ENCODE data around the gene NIP7. TPM values are rescaled to one million over a fixed set of nuclear protein-coding genes. Genes with fewer than 3 reads are reported as not detected.
A peak's percentile ranks its signal among the peaks of the same experiment; 100 is the strongest.

NIP7 gene
- total and polyA plus RNA-seq, 2 donors from 2014 or later: 9.9 to 20.2 TPM

DNA sequence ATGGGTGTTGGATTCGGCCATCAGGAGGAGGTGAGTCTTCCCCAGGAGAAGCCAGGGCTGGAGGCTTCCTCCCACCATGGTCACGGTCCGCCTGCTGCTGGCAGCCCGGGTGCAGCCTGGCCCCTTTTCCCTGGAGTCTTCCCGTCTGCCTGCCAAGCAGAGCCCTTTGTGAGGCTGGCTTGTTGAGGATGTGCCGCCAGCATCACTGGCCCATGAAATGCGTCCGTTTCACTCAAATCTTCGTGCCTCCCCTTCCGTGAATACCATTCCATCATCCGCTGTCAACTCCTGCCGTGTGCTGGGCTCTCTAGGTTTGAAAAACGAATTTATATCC, 18.9 kb upstream of the NIP7 start:
- no peaks in the 10 kb centered on the region for H3K9me3 ChIP-seq (ENCODE audit: control insufficient read depth in 2 of 3, insufficient read depth in 1 of 3, low read length in 3 of 3)
- peaks cover 7 to 68% (median 57%) of the 10 kb centered on the region in 3 donors for H3K36me3 ChIP-seq (ENCODE audit: control insufficient read depth in 2 of 3, insufficient read depth in 3 of 3, low read length in 3 of 3)
- H3K27me3 ChIP-seq (ENCODE audit: control insufficient read depth, insufficient read depth, low read length): no peaks in the 10 kb centered on the region
- intact Hi-C loops (cut with DNase I): no loop called here
- peaks cover 0 to 18% (median 17%) of the 10 kb centered on the region in 3 donors for H3K4me1 ChIP-seq (ENCODE audit: control insufficient read depth in 2 of 3, insufficient read depth in 2 of 3, low read depth in 1 of 3, low read length in 3 of 3)
- TF ChIP-seq, protein P1, sequence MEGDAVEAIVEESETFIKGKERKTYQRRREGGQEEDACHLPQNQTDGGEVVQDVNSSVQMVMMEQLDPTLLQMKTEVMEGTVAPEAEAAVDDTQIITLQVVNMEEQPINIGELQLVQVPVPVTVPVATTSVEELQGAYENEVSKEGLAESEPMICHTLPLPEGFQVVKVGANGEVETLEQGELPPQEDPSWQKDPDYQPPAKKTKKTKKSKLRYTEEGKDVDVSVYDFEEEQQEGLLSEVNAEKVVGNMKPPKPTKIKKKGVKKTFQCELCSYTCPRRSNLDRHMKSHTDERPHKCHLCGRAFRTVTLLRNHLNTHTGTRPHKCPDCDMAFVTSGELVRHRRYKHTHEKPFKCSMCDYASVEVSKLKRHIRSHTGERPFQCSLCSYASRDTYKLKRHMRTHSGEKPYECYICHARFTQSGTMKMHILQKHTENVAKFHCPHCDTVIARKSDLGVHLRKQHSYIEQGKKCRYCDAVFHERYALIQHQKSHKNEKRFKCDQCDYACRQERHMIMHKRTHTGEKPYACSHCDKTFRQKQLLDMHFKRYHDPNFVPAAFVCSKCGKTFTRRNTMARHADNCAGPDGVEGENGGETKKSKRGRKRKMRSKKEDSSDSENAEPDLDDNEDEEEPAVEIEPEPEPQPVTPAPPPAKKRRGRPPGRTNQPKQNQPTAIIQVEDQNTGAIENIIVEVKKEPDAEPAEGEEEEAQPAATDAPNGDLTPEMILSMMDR (IDR thresholded peaks at IDR 0.05; ENCODE audit: borderline replicate concordance, extremely low read depth, insufficient read depth): no peak
- no peak overlapping the region for H3K27ac ChIP-seq (ENCODE audit: low read depth in 2 of 2, low read length in 2 of 2)
- DNase-seq (peak in 1 of 5 donors; percentile 42), FAIRE-seq (no peak)
- H3K4me3 ChIP-seq (ENCODE audit: low read length in 3 of 3): no peak overlapping the region
- no peak overlapping the region for H3K9ac ChIP-seq (ENCODE audit: low read length in 3 of 3)

DNA sequence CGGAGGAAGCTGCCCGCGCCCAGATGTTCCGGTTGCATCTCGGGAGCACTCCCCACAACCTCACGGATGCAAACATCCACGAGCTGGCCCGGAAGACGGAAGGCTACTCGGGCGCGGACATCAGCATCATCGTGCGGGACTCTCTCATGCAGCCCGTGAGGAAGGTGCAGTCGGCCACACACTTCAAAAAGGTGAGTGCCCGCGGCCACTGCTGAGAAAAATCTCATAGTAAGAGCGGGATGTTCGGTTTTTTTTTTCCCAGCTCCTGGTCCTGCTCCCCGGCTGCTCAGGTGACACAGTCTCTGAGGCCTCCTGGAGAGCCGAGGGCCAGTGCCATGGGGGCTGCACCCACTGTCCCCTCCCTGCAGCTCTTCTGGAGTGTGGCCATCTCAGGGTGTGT, 18.5 kb upstream of the NIP7 start:
- Histone ChIP-seq H3K27me3 (ENCODE audit: control insufficient read depth, insufficient read depth, low read length) (no peaks in the 10 kb centered on the region), H3K4me1 (ENCODE audit: control insufficient read depth in 2 of 3, insufficient read depth in 2 of 3, low read depth in 1 of 3, low read length in 3 of 3) (peaks cover 0 to 21% (median 21%) of the 10 kb centered on the region in 3 donors), H3K9me3 (ENCODE audit: control insufficient read depth in 2 of 3, insufficient read depth in 1 of 3, low read length in 3 of 3) (no peaks in the 10 kb centered on the region), H3K4me3 (ENCODE audit: low read length in 3 of 3) (no peak overlapping the region), H3K36me3 (ENCODE audit: control insufficient read depth in 2 of 3, insufficient read depth in 3 of 3, low read length in 3 of 3) (peaks cover 7 to 68% (median 56%) of the 10 kb centered on the region in 3 donors), H3K27ac (ENCODE audit: low read depth in 2 of 2, low read length in 2 of 2) (no peak overlapping the region), H3K9ac (ENCODE audit: low read length in 3 of 3) (no peak overlapping the region)
- TF ChIP-seq, protein P1 (IDR thresholded peaks at IDR 0.05; ENCODE audit: borderline replicate concordance, extremely low read depth, insufficient read depth): no peak
- intact Hi-C loops (cut with DNase I): no loop called here
- FAIRE-seq (no peak), DNase-seq (no peak)

DNA sequence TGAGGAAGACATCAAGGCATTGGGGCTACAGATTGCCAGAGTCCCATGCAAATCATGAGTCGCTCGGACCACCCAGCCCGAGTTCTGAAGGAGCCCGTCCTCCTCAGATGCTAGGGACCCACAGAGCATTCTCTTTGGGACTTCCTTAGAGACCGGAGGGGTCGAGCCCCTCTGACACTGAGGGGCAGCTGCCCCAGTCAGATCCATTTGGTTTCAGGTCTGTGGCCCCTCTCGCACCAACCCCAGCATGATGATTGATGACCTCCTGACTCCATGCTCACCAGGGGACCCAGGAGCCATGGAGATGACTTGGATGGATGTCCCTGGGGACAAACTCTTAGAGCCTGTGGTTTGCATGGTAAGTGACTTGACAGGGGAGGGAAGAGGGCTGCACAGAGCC, 17.2 kb upstream of the NIP7 start:
- no peak overlapping the region for H3K4me3 ChIP-seq (ENCODE audit: low read length in 3 of 3)
- H3K9ac ChIP-seq (ENCODE audit: low read length in 3 of 3): no peak overlapping the region
- H3K4me1 ChIP-seq (ENCODE audit: control insufficient read depth in 2 of 3, insufficient read depth in 2 of 3, low read depth in 1 of 3, low read length in 3 of 3): peaks cover 0 to 30% (median 25%) of the 10 kb centered on the region in 3 donors
- TF ChIP-seq, protein P1 (IDR thresholded peaks at IDR 0.05; ENCODE audit: borderline replicate concordance, extremely low read depth, insufficient read depth): no peak
- intact Hi-C loops (cut with DNase I): no loop called here
- DNase-seq: no peak
- H3K9me3 ChIP-seq (ENCODE audit: control insufficient read depth in 2 of 3, insufficient read depth in 1 of 3, low read length in 3 of 3): no peaks in the 10 kb centered on the region
- peaks cover 7 to 59% (median 45%) of the 10 kb centered on the region in 3 donors for H3K36me3 ChIP-seq (ENCODE audit: control insufficient read depth in 2 of 3, insufficient read depth in 3 of 3, low read length in 3 of 3)
- no peak overlapping the region for H3K27ac ChIP-seq (ENCODE audit: low read depth in 2 of 2, low read length in 2 of 2)
- no peaks in the 10 kb centered on the region for H3K27me3 ChIP-seq (ENCODE audit: control insufficient read depth, insufficient read depth, low read length)
- no peak for FAIRE-seq

DNA sequence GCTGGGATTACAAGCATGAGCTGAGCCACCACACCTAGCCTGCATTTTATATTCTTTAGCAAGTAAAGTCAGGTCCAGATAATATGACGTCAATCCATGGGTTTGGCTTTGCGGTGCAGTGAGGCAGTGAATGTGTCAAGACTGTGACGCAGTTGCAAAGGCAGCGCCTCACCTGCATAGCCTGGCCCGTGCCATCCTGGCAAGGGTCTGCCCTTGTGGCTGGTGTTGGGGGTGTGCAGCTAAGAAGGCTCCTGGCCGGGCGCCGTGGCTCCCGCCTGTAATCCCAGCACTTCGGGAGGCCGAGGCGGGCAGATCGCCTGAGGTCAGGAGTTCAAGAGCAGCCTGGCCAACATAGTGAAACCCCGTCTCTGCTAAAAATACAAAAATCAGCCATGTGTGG, 16.2 kb upstream of the NIP7 start:
- no peak overlapping the region for H3K27ac ChIP-seq (ENCODE audit: low read depth in 2 of 2, low read length in 2 of 2)
- peaks cover 7 to 59% (median 44%) of the 10 kb centered on the region in 3 donors for H3K36me3 ChIP-seq (ENCODE audit: control insufficient read depth in 2 of 3, insufficient read depth in 3 of 3, low read length in 3 of 3)
- DNase-seq: peak in 1 of 5 donors; percentile 64

More for the DNA sequence above, 16.2 kb upstream of the NIP7 start:
- H3K4me3 ChIP-seq (ENCODE audit: low read length in 3 of 3): no peak overlapping the region
- FAIRE-seq: no peak
- no peaks in the 10 kb centered on the region for H3K27me3 ChIP-seq (ENCODE audit: control insufficient read depth, insufficient read depth, low read length)
- intact Hi-C loops (cut with DNase I): no loop called here
- TF ChIP-seq, protein P1 (IDR thresholded peaks at IDR 0.05; ENCODE audit: borderline replicate concordance, extremely low read depth, insufficient read depth): no peak
- H3K9ac ChIP-seq (ENCODE audit: low read length in 3 of 3): no peak overlapping the region
- H3K4me1 ChIP-seq (ENCODE audit: control insufficient read depth in 2 of 3, insufficient read depth in 2 of 3, low read depth in 1 of 3, low read length in 3 of 3): peaks cover 0 to 30% (median 30%) of the 10 kb centered on the region in 3 donors
- H3K9me3 ChIP-seq (ENCODE audit: control insufficient read depth in 2 of 3, insufficient read depth in 1 of 3, low read length in 3 of 3): no peaks in the 10 kb centered on the region
